Endothelial cell (in vitro differentiated cells): ENCODE measurements around the gene HS3ST5. TPM values are rescaled to one million over a fixed set of nuclear protein-coding genes. Genes with fewer than 3 reads are reported as not detected.

Source experiments
- DNase-seq: peaks from one replicate; pipeline ENCODE4 v3.0.0; 2021; ENCODE audit warnings: low spot score
- H3K27ac Mint-ChIP-seq: one replicate; pipeline ENCODE4 v1.8.0; 2021; ENCODE audit warnings: mixed read lengths, inconsistent platforms; ENCODE audit not compliant: unreplicated experiment
- H3K27me3 Mint-ChIP-seq: one replicate; pipeline ENCODE4 v1.8.0; 2021; ENCODE audit warnings: mild to moderate bottlenecking, moderate library complexity, mixed read lengths, inconsistent platforms; ENCODE audit not compliant: unreplicated experiment
- H3K36me3 Mint-ChIP-seq: one replicate; pipeline ENCODE4 v1.8.0; 2021; ENCODE audit warnings: mild to moderate bottlenecking, low read depth, mixed read lengths, inconsistent platforms; ENCODE audit not compliant: unreplicated experiment
- H3K4me1 Mint-ChIP-seq: one replicate; pipeline ENCODE4 v1.8.0; 2021; ENCODE audit warnings: mild to moderate bottlenecking, mixed read lengths, inconsistent platforms; ENCODE audit not compliant: unreplicated experiment
- H3K4me3 Mint-ChIP-seq: one replicate; pipeline ENCODE4 v1.8.0; 2021; ENCODE audit warnings: mild to moderate bottlenecking, mixed read lengths, inconsistent platforms; ENCODE audit not compliant: unreplicated experiment
- H3K9me3 Mint-ChIP-seq: one replicate; pipeline ENCODE4 v1.8.0; 2021; ENCODE audit warnings: mixed read lengths, inconsistent platforms; ENCODE audit not compliant: unreplicated experiment
- CTCF ChIP-seq: fragments of 200-600 bp; sonication (generic); IDR thresholded peaks from one replicate; pipeline ENCODE4 v1.5.0; 2021; ENCODE audit warnings: antibody characterized with exemption; ENCODE audit not compliant: unreplicated experiment
- total RNA-seq: library from RNA; stranded (reverse); fragmentation: NEBNext Ultra II Directional; extraction: Animal tissue kit (Norgen Biotek cat#: 25700); gene quantifications from one replicate; pipeline ENCODE4 v1.2.1, GENCODE V29; 2021; ENCODE audit not compliant: unreplicated experiment

HS3ST5 gene
- total RNA-seq, 1 donor from 2014 or later, result 0.51 TPM

- Mint-ChIP-seq H3K27me3 (no peaks in the 10 kb centered on the region), H3K27ac (no peak overlapping the region), H3K4me1 (peaks cover 2% of the 10 kb centered on the region), H3K4me3 (no peak overlapping the region), H3K9me3 (no peaks in the 10 kb centered on the region), H3K36me3 (no peaks in the 10 kb centered on the region)
- no peak for DNase-seq
- no peak for TF ChIP-seq CTCF
These were observed 183.1 kb downstream of the HS3ST5 start for GRCh38 chr6:114159727-114160126.

DNA sequence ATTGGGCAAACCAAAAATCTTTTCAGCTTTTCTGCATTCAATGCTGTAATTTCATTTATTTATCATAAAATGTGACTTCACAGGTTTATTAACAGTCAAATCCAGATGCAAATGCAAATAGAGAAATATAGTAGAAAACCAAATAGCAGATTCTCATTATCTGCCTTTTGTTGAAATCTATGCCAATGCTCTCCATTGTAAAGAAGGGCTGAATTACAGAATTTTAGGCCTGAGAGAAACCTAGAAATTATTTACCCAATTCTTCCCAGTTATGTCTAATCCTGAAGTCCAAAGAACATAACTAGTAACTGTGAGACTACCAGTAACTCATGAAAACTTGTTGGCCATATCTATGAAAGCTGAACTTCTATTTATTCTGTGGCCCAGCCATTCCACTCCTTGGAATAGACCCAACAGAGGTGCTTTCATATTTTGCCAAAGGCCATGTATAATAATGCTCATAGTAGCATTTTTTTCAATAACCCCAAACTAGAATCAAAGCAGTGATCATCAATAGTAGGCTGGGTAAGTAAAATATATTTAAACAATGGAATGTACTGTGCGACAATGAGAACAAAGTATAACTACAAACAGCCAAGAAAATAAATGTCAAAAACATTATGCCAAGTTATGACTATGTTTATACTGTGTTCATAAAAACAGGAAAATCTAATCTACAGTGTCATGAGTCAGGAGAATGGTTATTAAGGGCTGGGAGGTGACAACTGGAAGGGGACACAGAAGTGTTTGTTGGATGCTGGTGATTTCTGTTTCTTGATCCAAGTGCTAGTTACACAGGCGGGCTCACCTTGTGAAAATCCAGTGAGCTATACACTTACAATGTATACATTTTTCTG lies 183.8 kb downstream of the HS3ST5 start:
- peaks cover 5% of the 10 kb centered on the region for H3K4me1 Mint-ChIP-seq
- H3K27ac Mint-ChIP-seq, result no peak overlapping the region
- DNase-seq, result no peak
- H3K4me3 Mint-ChIP-seq, result no peak overlapping the region
- no peaks in the 10 kb centered on the region for H3K27me3 Mint-ChIP-seq
- no peaks in the 10 kb centered on the region for H3K9me3 Mint-ChIP-seq
- TF ChIP-seq CTCF, result no peak
- H3K36me3 Mint-ChIP-seq, result no peaks in the 10 kb centered on the region

GRCh38 chr6:114158411-114158810 lies 184.4 kb downstream of the HS3ST5 start:
- peaks cover 5% of the 10 kb centered on the region for H3K4me1 Mint-ChIP-seq
- H3K9me3 Mint-ChIP-seq, result no peaks in the 10 kb centered on the region
- DNase-seq, result no peak
- H3K27ac Mint-ChIP-seq, result no peak overlapping the region
- no peaks in the 10 kb centered on the region for H3K27me3 Mint-ChIP-seq
- H3K4me3 Mint-ChIP-seq, result no peak overlapping the region
- no peak for TF ChIP-seq CTCF
- no peaks in the 10 kb centered on the region for H3K36me3 Mint-ChIP-seq

GRCh38 chr6:114157848-114158247 lies 185.0 kb downstream of the HS3ST5 start:
- no peaks in the 10 kb centered on the region for H3K9me3 Mint-ChIP-seq
- H3K4me3 Mint-ChIP-seq, result no peak overlapping the region
- no peak for TF ChIP-seq CTCF

DNA sequence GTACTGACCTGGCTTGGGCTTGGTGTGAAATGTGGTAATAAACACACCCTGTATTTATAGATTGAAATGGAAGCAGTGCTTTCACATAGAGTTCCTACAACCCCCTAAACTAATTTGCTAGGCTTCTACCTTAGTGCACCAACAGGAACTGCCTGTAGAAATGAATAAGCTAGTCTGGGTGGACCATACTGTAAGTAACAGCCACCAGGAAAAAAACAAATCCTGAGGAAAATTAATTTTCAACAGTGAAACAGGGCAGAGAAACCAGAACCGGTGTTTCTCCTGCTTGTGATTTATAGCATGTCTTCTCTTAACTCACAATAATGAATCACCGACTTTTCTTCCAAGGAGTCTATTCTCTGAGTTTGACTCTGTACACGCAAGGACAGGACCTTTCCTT lies 187.1 kb downstream of the HS3ST5 start:
- no peak for TF ChIP-seq CTCF
- peaks cover 5% of the 10 kb centered on the region for H3K4me1 Mint-ChIP-seq
- H3K27me3 Mint-ChIP-seq, result no peaks in the 10 kb centered on the region
- no peak overlapping the region for H3K27ac Mint-ChIP-seq
- H3K9me3 Mint-ChIP-seq, result no peaks in the 10 kb centered on the region
- no peak for DNase-seq
- H3K36me3 Mint-ChIP-seq, result no peaks in the 10 kb centered on the region
- H3K4me3 Mint-ChIP-seq, result no peak overlapping the region

More at GRCh38 chr6:114157848-114158247, 185.0 kb downstream of the HS3ST5 start:
- DNase-seq, result no peak
- H3K27me3 Mint-ChIP-seq, result no peaks in the 10 kb centered on the region
- no peaks in the 10 kb centered on the region for H3K36me3 Mint-ChIP-seq
- H3K27ac Mint-ChIP-seq, result no peak overlapping the region
- H3K4me1 Mint-ChIP-seq, result peaks cover 5% of the 10 kb centered on the region
